Nephron progenitor cell (in vitro differentiated cells): ENCODE measurements around the gene ITPRID1.
A peak's percentile ranks its signal among the peaks of the same experiment; 100 is the strongest.

Experiments used
- DNase-seq: peaks from one replicate; pipeline ENCODE4 v3.0.0; 2021
- H3K27ac Mint-ChIP-seq: 2 replicates; pipeline ENCODE4 v1.8.0; 2021; ENCODE audit warnings: mild to moderate bottlenecking, moderate library complexity, mixed read lengths
- H3K27me3 Mint-ChIP-seq: 2 replicates; pipeline ENCODE4 v1.8.0; 2021; ENCODE audit warnings: mild to moderate bottlenecking, low read depth, mixed read lengths; ENCODE audit not compliant: poor library complexity
- H3K36me3 Mint-ChIP-seq: 2 replicates; pipeline ENCODE4 v1.8.0; 2021; ENCODE audit warnings: low read depth, mixed read lengths
- H3K4me1 Mint-ChIP-seq: 2 replicates; pipeline ENCODE4 v1.8.0; 2021; ENCODE audit warnings: mixed read lengths
- H3K4me3 Mint-ChIP-seq: 2 replicates; pipeline ENCODE4 v1.8.0; 2021; ENCODE audit warnings: mild to moderate bottlenecking, moderate library complexity, mixed read lengths
- H3K9me3 Mint-ChIP-seq: 2 replicates; pipeline ENCODE4 v1.8.0; 2021; ENCODE audit warnings: mild to moderate bottlenecking, moderate library complexity, mixed read lengths
- TF ChIP-seq, protein P1 (sequence below): fragments of 200-600 bp; sonication (generic); IDR thresholded peaks from 2 replicates; pipeline ENCODE4 v1.5.0; 2021; ENCODE audit warnings: antibody characterized with exemption

The ITPRID1 gene

DNA sequence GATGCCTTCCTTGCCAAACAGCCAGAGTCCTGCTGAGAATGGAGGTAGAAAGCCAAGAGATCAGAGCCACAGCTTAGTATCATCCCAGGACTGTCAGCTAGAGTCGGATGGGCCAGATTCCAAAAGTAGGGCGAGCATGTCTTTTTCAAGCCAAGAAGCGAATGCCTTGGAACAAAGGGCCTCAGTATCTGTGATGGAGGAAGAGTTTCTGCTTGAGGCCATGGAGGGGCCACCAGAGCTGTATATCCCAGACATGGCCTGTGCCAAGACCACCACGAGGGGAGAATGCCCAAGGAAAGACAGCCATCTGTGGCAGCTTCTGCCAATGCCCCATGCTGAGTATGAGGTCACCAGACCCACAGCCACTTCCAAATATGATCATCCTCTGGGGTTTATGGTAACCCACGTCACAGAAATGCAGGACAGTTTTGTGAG lies 128.8 kb downstream of the ITPRID1 start:
- Mint-ChIP-seq H3K27me3 (no peaks in the 10 kb centered on the region), H3K4me3 (no peak overlapping the region), H3K9me3 (peaks cover 17% of the 10 kb centered on the region), H3K27ac (no peak overlapping the region), H3K36me3 (no peaks in the 10 kb centered on the region), H3K4me1 (no peaks in the 10 kb centered on the region)
- TF ChIP-seq, protein P1, sequence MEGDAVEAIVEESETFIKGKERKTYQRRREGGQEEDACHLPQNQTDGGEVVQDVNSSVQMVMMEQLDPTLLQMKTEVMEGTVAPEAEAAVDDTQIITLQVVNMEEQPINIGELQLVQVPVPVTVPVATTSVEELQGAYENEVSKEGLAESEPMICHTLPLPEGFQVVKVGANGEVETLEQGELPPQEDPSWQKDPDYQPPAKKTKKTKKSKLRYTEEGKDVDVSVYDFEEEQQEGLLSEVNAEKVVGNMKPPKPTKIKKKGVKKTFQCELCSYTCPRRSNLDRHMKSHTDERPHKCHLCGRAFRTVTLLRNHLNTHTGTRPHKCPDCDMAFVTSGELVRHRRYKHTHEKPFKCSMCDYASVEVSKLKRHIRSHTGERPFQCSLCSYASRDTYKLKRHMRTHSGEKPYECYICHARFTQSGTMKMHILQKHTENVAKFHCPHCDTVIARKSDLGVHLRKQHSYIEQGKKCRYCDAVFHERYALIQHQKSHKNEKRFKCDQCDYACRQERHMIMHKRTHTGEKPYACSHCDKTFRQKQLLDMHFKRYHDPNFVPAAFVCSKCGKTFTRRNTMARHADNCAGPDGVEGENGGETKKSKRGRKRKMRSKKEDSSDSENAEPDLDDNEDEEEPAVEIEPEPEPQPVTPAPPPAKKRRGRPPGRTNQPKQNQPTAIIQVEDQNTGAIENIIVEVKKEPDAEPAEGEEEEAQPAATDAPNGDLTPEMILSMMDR, result no peak
- DNase-seq, result no peak

DNA sequence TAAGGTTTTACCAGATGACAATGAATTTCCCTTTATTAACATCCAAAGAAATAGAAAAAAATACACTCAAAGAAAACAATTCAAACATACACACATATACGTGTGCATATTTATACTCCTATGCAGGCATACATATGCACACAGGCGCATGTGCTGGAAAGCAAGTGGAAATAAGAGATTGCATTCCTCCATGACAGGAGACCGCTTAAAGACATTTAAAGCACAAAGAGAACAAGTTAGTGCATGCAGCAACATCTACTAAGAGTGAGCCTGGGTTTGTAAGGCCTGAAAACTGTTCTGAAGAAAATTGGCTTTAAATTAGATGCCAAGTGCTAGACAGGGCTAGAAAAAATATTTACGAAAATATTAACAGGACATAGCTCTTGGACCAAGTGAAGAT lies 133.1 kb downstream of the ITPRID1 start:
- Mint-ChIP-seq H3K4me1 (peaks cover 31% of the 10 kb centered on the region), H3K4me3 (no peak overlapping the region), H3K9me3 (no peaks in the 10 kb centered on the region), H3K27ac (no peak overlapping the region), H3K36me3 (no peaks in the 10 kb centered on the region), H3K27me3 (peaks cover 4% of the 10 kb centered on the region)
- TF ChIP-seq, protein P1, result no peak
- DNase-seq, result no peak

DNA sequence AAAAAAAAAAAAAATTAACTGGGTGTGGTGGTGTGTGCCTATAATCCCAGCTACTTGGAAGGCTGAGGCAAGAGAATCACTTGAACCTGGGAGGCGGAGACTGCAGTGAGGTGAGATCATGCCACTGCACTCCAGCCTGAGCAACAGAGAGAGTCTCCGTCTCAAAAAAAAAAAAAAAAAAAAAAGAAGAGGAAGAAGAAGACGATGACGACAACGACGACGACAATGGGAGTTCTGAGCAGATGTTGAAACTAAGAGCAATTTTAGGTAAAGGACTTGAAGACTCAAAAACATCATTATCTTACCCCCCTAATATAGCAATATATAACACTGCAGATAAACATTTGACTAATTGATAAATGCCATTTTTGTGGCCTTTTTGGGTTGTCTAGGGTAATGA lies 133.6 kb downstream of the ITPRID1 start:
- Mint-ChIP-seq H3K27ac (no peak overlapping the region), H3K4me3 (no peak overlapping the region), H3K36me3 (no peaks in the 10 kb centered on the region), H3K4me1 (peaks cover 31% of the 10 kb centered on the region), H3K9me3 (no peaks in the 10 kb centered on the region), H3K27me3 (peaks cover 4% of the 10 kb centered on the region)
- DNase-seq, result no peak
- TF ChIP-seq, protein P1, result no peak

DNA sequence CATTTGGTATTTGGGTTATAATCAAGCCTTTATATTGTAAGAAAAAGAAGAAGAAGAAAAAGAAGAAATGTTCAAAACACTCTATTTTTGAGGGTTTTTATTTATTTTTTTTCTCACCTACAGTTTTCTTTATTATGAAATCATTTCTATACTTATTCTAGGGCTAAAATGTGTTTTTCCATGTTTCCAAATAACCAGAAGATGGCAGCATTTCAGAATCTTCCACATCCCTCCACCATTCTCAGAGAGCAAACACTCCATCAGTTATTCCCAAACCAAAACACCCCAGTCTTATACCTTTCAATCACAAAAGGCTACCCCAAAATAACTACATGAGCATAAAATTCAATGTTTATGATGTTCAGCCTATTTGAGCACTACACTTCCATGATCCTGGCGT lies 134.4 kb downstream of the ITPRID1 start:
- peaks cover 31% of the 10 kb centered on the region for H3K4me1 Mint-ChIP-seq
- no peaks in the 10 kb centered on the region for H3K9me3 Mint-ChIP-seq
- peaks cover 4% of the 10 kb centered on the region for H3K27me3 Mint-ChIP-seq
- no peak overlapping the region for H3K27ac Mint-ChIP-seq
- no peaks in the 10 kb centered on the region for H3K36me3 Mint-ChIP-seq
- TF ChIP-seq, protein P1, result peak; percentile 29
- H3K4me3 Mint-ChIP-seq, result no peak overlapping the region
- DNase-seq, result no peak

DNA sequence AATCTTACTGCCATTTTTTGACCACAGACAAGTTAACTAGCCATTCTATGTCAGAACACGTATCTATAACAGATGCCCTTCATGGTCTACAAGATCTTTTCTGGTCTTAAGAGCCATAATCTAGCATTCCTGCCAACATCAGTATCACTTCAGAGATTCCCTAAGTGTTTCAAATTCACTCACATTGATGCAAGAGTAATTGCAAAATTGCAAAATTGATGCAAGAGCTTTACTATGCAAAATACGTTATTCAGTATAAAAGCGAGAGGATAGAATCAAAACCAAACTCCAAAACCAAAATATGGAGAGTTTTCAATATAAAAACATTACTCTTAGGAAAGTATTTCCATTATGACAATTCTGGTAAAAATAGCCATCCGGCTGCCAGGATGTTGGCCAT lies 135.0 kb downstream of the ITPRID1 start:
- TF ChIP-seq, protein P1, result no peak
- peaks cover 4% of the 10 kb centered on the region for H3K27me3 Mint-ChIP-seq
- peaks cover 31% of the 10 kb centered on the region for H3K4me1 Mint-ChIP-seq
- H3K4me3 Mint-ChIP-seq, result no peak overlapping the region
- DNase-seq, result no peak
- no peaks in the 10 kb centered on the region for H3K9me3 Mint-ChIP-seq
- H3K27ac Mint-ChIP-seq, result no peak overlapping the region
- H3K36me3 Mint-ChIP-seq, result no peaks in the 10 kb centered on the region

DNA sequence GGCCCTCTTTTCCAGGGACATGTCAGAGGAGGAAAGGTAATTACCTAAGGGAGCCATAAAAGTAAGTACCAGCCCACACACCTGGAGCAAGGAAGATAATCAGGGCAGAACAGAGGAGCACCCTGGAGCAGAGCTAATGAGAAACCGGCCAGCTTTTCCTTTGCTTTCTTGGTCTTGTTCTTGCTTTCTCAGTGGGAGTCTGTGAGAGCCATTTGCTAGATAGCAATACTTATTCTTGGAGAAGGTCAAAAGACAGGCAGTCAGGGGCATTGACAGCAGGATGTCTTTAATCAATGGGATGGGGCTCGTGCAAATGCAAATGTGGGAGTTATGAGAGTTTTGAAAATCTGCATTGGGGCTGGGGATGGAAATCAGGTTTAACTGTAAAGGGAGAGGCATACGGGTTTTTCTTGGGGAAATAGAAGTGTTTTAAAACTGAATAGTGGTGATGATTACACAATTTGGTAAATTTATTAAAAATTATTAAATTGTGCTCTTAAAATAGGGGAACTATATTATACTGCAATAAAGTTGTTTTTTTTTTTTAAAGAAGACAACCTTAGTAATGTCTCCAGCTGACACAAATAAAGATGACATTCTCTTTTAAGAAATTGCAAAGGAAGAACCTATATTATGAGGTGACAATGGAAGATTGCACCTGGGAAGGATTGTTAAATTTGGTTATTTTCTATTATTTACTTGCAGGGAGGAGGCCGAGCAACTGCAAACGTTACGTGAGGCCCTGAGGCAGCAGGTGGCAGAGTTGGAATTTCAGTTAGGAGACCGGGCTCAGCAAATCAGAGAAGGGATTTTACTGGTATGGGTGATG lies 137.6 kb downstream of the ITPRID1 start:
- H3K27me3 Mint-ChIP-seq, result peaks cover 13% of the 10 kb centered on the region
- H3K4me3 Mint-ChIP-seq, result no peak overlapping the region
- TF ChIP-seq, protein P1, result no peak
- H3K4me1 Mint-ChIP-seq, result peaks cover 31% of the 10 kb centered on the region
- no peak for DNase-seq
- H3K27ac Mint-ChIP-seq, result no peak overlapping the region
- H3K9me3 Mint-ChIP-seq, result no peaks in the 10 kb centered on the region
- no peaks in the 10 kb centered on the region for H3K36me3 Mint-ChIP-seq
